HG03460 (cell line): ENCODE results near the gene ENTREP1.
"Not testable (repeated sequence)": the region's sequence is repeated elsewhere in the genome, so short reads cannot be mapped to it uniquely, and the experiment has no call there.

Experiments
- ATAC-seq: cut with Tn5 transposase; IDR thresholded peaks from one replicate; pipeline ENCODE4 v1.9.1; 2021; ENCODE audit not compliant: unreplicated experiment

Gene ENTREP1, protein sequence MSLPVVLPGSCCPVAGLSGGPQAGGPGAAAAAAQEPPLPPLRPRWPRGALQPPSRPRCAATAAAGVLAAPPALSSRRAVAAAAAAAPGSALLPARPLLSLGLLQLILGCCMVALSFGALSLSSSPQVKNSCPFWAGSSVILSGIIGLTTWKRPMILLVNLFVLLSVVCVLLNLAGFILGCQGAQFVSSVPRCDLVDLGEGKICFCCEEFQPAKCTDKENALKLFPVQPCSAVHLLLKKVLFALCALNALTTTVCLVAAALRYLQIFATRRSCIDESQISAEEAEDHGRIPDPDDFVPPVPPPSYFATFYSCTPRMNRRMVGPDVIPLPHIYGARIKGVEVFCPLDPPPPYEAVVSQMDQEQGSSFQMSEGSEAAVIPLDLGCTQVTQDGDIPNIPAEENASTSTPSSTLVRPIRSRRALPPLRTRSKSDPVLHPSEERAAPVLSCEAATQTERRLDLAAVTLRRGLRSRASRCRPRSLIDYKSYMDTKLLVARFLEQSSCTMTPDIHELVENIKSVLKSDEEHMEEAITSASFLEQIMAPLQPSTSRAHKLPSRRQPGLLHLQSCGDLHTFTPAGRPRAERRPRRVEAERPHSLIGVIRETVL

DNA sequence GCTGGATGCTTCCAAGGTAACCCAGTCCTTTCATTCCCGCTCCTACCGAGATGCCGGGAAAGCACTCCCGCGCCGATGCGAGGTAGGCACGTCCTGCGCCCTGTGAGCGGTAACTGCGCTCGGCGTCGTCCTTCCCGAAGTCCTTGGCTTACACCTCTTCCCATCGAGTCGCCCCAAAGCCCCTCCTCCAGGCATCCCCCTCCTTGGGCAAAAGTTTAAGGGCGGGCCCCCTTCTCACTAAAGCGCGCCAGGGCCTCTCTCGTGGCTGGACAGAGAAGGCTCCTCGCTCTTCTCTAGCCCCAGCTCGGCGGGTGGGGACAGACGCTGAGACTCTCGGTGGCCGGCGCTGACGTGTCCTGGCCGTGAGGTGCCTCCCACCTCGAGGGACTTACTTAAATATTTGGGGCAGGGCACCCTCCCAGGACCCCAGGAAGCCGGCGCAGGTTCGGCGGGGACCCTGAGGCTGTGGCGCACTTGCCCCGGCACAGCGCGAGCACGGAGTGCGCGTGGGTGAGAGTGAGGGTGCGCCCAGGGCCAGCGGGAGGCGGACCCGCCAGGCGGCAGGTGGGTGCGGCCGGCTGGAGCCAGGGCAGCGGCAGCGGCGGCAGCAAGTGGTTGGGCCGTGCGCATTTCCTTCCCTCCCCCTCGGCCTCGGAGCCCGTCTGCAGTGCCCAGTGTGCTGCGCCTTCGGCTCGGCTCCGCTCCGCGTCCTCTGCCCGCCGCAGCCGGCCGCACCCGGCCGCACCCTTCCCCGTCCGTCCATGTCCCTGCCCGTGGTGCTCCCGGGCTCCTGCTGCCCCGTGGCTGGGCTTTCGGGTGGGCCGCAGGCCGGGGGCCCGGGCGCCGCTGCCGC, at the start of gene ENTREP1:
Gene ENTREP1, plus strand, starts transcription at position 667 of the 853 bp plus-strand sequence. Its CDS starts 95 bp downstream, at position 762.
- ATAC-seq = peak; percentile 66

DNA sequence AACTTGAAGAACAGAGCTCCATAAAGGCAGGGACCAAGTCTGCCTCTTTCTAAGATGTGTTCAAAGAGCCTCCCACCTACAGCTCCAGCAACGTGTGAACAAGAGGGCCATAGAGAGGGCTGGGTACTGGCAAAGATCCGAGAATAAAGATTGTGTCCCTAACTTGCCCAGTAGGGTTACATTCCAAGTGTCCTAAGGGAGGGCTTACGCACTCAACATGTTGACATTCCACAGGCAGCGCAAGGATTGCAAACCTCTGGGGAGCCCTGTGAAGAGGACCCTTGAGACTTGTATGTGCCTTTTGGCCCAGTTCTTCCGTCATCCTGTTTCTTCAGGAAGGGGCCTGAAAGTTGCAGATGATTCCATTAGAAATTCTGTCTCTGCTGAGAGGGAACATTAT, 48.2 kb upstream of the ENTREP1 start:
- ATAC-seq = no peak

DNA sequence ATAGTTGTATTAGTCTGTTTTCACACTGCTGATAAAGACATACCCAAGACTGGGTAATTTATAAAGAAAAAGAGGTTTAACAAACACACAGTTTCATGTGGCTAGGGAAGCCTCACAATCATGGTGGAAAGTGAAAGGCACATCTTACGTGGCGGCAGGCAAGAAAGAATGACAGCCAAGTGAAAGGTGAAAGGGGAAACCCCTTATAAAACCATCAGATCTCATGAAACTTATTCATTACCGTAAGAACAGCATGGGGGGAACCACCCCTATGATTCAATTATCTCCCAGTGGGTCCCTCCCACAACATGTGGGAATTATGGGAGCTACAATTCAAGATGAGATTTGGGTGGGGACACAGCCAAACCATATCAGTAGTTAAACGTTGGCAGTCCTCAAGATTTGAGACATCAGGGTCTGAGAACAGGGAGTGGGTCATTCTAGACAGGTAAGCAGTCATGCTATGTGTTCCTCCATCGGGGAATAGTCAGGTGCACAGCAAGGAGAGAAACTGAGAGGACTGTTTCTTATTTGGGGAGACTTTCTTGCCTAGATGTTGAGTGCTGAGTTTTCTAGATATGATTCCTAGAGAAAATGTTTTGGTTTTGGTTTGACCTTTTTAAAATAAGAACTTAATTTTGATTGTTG, 45.8 kb upstream of the ENTREP1 start:
- ATAC-seq = peak; percentile 86

DNA sequence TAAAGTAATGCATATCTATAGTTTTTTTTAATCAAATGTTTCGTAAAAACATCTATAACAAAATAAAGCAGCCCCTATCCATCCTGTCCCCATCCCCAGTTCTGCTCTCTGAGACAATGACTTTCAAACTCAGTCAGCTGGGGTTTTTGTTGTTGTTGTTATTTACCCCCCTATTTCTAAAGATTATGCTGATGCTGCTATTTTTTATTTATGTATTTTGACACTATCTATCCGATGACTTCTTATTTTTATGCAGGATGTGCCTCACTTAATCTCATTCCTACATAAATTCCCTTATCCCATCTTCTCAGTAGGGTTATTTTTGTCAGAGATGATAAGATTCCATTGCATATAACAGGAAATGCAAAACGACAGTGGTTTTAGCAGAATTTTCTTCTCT, 45.3 kb upstream of the ENTREP1 start:
- no peak for ATAC-seq

DNA sequence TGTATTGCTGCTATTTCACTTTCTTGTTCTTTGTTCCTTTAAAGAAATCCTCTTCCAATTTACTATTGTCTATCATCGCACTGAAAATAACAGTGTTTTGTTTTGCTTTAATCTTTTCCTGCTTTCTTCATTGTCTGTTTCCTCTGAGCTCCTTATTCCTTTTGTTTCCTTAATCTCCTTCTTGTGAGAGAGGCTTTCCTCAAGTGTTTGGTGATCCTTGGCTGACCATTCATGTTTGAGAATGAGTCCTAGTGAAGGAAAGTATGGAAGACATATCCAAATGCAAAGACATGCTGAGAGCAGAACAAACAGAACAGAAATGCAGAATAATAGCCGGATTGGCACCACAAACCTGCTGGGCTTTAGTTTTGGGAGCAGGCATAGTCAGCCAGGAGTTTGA, 42.0 kb upstream of the ENTREP1 start:
- no peak for ATAC-seq

DNA sequence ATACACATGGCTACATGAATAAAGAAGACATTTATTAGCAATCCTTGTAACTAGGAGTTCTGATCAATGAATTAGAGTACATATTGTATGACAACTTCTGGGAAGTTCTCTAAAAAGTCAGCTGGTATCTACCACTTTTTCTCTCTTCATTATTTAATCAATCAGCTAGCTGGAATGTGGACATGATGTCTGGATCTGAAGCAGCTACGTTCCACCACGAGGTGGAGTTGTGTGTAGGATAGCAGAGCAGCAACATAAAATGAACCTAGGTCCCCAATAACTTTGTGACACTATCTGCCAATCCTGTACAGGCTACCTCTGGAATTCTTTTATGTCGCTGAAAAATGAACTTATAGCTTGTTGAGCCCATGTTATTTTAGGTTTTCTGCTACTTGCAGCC, 32.9 kb upstream of the ENTREP1 start:
- ATAC-seq = no peak

DNA sequence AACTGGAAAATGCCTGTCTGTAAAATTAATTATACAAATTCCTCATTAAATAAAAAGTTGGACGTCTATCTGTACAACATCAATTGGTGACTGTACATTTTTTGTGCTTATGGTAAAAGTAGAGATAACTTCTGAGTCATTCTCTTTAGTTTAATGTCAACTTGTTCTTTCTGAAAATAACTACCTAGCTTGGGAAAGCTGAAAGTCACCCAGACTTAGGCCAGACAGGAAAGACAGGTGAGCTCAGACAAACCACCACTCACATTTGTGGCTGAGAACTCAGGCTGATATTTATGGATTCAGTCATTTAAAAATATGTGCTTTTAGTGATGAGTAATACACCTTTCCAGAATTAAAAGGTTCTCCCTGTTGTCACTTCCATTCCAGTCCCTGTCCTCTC, 31.9 kb upstream of the ENTREP1 start:
- ATAC-seq = no peak

DNA sequence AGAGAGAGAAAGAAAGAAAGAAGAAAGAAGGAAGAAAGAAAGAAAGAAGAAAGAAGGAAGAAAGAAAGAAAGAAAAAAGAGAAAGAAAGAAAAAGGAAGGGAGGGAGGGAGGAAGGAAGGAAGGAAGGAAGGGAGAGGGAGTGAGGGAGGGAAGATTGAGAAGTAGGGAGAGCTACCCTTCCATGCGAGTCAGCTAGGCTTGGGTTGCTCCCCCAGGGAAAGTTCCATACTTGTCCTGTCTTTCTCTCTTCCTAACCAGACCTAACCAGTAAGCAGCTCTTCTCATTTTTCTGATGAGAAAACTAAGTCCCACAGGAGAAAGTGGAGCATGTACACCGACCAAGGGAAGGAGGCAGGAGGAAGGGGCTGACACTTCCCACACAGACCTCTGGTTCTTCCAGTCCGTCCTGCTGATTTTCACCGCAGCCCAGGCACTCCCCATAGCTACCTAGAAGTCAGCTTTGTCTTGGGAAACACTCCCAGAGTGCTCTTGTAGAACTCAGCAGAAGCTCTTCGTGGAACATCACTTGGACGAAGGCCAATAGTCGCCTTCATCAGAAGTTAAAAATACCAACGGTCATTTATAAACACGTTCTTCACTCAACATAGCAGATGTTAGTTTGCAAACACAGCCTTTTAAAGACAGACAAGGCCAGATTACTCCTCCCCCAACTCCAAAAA, 29.0 kb upstream of the ENTREP1 start:
- ATAC-seq = no peak

DNA sequence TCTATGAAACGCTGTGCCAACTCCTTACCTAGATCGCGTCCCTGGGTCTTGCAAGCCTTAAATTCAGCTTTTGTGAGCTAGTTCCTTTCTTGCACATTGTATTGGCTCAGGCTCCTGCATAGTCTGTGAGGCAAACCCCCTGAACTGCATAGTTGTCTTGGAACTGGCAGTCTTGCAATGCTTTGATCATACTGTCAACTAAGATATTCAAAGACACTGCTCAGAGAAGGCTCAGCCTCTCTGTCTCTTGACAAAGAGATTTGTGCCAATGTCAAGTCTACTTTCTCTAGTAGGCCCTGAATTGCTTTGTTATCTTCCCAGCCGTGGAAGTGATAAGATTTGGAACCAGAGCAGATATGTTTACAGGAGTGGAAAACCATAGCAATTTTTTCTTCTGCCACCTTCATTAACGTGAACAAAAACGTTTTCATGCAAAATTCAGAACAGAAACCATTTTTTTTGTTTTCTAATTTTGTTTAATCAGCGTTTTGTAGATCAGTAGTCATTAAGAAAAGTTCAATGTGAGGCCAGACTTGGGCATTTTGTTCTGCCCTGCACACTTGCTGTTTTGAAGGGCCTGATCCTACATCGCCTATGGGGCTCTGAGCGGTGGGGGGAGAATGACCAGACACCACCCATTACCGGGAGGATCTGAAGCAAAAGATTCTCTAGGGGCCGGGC, 27.6 kb upstream of the ENTREP1 start:
- no peak for ATAC-seq

DNA sequence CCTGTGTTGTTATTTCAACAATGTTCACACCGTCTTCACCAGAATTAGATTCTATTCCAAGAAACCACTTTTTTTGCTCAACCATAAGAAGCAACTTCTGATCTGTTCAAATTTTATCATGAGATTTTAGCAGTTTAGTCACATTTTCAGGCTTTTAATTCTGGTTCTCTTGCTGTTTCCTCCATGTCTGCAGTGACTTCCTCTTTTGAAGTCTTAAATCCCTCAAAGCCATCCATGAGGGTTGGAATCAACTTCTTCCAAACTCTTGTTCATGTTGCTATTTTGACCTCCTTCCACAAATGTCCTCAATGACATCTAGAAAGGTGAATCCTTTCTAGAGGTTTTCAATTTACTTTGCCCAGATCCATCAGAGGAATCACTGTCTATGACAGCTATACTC, 25.7 kb upstream of the ENTREP1 start:
- ATAC-seq = no peak

DNA sequence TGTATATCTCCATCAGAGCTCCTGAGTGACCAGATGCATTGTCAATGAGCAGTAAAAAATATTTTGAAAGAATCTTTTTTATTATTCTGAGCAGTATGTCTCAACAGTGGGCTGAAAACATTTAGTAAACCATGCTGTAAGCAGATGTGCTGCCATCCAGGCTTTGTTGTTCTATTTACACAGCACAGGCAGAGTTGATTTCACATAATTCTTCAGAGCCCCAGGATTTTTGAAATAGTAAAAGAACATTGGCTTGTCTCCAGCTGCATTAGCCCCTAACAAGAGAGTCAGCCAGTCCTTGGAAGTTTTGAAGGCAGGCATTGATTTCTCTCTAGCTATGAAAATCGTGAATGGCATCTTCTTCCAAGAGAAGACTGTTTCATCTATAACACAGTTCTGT, 25.2 kb upstream of the ENTREP1 start:
- no peak for ATAC-seq

DNA sequence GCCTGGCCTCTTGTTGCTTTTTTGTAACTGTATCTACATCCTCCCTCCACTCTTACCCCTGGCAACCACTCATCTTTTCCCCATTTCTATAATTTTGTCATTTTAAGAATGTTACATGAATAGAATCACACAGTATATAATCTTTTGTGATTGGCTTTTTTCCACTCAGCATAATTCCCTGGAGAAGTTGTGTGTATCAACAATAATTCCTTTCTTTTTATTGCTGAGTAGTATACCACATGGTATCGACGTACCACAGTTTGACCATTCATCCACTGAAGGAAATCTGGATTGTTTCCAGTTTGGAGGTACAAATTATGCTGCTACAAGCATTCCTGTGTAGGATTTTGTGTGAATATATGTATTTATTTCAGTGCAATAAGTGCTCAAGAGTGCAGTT, 21.7 kb upstream of the ENTREP1 start:
- no peak for ATAC-seq

DNA sequence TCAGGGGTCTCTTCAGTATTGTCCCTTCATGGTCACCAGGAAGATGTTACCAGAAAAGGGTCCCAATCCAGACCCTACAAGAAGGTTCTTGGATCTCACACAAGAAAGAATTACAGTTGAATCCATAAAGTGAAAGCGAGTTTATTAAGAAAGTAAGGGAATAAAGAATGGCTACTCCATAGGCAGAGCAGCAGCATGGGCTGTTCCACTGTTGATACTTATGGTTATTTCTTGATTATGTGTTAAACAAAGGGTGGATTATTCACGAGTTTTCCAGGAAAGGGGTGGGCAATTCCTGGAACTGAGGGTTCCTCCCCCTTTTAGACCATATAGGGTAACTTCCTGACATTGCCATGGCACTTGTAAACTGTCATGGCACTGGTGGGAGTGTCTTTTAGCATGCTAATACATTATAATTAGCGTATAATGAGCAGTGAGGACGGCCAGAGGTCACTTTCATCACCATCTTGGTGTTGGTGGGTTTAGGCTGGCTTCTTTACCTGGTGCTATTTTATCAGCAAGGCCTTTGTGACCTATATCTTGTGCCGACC, 18.0 kb upstream of the ENTREP1 start:
- ATAC-seq = not testable (repeated sequence)

DNA sequence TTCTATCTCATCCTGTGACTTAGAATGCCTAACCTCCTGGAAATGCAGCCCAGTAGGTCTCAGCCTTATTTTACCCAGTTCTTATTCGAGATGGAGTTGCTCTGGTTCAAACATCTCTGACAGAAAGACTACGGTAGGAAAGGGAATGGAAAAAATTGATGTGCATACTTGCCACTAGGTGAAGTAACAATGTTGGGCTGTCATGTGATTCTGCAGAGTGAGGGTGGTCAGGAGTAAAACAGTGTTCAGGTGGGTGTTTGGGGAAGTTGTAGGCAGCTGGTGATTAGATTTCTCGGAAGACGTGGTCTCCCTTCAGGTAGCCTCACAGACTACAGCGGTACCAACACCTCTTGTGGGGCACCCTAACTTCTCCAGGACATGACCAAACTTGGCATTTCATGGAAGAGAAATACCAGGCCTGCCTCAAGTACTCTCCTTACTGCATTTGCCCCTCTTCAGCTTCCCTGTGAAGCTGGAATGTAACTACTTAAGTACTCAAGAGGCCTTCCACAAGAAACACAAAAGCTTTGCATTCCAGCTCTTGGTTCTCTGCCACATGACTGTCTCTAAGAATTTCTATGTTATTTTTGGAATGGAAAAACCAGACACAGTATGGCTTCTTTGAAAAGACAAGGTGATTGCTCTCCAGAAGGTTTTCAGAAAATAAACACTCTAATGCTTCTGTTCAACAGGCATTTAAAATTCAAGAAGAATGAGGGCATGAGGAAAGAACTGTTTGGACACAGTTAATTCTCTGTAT, 17.4 kb upstream of the ENTREP1 start:
- ATAC-seq = no peak

DNA sequence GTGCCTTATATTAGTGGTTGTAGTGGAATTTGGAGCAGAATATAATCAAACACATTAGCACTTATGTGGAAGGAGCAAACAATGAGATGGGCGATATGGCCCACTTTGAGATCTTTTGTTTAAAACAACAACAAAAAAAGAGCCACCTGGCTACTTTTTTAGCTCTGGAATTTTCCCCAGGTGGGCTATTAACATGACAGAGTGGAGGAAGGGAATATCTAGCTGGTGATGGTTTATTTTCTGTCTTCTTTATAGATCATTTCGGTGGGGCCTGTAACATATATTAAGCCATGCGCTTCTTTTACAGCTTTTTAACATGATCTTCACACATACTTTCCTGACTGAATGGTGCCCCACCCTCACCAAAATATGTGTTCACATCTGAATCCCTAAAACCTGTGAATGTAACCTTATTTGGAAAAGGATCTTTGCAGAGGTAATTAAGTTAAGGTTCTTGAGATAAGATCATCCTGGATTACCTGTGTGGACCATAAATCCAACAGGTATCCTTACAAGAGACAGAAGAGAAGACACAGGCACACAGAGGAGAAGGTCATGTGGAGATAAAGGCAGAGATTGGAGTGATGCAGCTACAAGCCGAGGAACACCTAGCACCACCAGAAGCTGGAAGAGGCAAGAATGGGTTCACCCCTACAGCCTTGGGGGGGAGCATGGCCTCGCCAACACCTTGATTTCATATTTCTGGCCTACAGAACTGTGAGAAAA, 16.6 kb upstream of the ENTREP1 start:
- no peak for ATAC-seq

DNA sequence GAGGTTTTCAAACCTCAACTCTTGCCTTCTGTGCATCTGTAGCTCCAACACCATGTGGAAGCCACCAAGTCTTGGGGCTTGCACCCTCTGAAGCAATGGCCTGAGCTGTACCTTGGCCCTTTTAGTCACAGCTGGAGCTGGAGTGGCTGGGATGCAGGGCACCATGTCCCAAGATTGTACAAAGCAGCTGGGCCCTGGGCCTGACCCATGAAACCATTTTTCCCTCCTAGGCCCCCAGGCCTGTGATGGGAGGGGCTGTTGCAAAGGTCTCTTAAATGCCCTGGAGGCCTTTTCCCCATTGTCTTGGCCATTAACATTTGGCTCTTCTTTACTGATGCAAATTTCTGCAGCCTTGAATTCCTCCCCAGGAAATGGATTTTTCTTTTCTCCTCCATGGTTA, 11.8 kb upstream of the ENTREP1 start:
- no peak for ATAC-seq

DNA sequence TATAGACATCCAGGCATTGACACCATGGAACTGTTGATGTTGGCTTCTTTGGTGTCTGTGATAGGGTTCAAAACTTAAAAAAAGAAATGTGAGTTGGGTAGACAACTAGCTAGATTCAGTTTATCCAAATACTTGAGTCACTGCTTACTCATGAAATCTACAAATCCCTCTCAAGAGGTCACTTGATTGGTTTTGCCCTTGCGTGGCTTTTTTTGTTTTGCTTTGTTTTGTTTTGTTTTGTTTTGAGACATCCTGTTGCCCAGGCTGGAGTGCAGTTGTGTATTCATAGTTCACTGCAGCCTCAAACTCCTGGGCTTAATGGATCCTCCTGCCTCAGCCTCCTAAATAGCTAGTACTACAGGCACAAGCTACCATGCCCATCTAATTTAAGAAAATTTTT, 10.5 kb upstream of the ENTREP1 start:
- ATAC-seq = no peak

DNA sequence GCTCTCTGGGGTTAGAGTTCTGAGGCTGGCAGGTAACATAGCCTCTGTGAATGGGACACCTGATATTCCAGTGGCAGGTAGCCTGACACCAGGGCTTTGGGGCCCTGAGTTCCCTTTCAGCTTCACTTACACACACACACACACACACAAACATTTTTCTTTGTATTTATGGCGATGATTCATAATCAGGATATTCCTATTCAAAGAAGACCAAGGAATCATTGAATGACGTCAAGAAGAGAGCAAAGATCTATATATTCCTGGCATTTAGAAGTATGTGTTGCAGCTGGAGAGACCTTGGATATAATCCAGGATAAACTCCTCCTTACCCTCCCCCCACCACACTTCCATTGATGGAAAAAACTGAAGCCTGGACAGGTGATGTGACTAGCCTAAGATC, 7.9 kb upstream of the ENTREP1 start:
- ATAC-seq = no peak
